Adrenal gland (tissue), 12 donors: ENCODE measurements around the gene HSD17B14. TPM values are rescaled to one million over a fixed set of nuclear protein-coding genes. Genes with fewer than 3 reads are reported as not detected.
"Not testable (repeated sequence)": the region's sequence is repeated elsewhere in the genome, so short reads cannot be mapped to it uniquely, and the experiment has no call there.

Experiments used
- DNase-seq, 7 donors: peaks; one replicate each; pipeline ENCODE4 v3.0.0-alpha.2; 2019 to 2020
- H3K27ac ChIP-seq, 5 donors: fragments of 200-600 bp; sonication (generic) in 4 of 5; 1 replicate in 3 of 5; 2 replicates in 2 of 5; pipeline versions ENCODE4 v1.5.1 to v1.8.0; 2016 to 2020; ENCODE audit warnings: mild to moderate bottlenecking in 1 of 5
- H3K27me3 ChIP-seq: fragments of 200-600 bp; 2 replicates; pipeline ENCODE4 v1.8.0; 2021
- H3K36me3 ChIP-seq, 2 donors: fragments of 200-600 bp; replicated peaks in 1 of 2; 1 replicate in 1 of 2; 2 replicates in 1 of 2; pipeline versions ENCODE4 v1.5.1 to v1.8.0; 2018 to 2022
- H3K4me1 ChIP-seq, 2 donors: fragments of 200-600 bp; replicated peaks in 1 of 2; 1 replicate in 1 of 2; 2 replicates in 1 of 2; pipeline versions ENCODE4 v1.5.1 to v1.8.0; 2018 to 2021
- H3K4me3 ChIP-seq, 4 donors: fragments of 200-600 bp; sonication (generic) in 3 of 4; one replicate each; pipeline ENCODE4 v1.5.1; 2016 to 2018
- H3K9me3 ChIP-seq, 3 donors: fragments of 200-600 bp; sonication (generic) in 1 of 3; replicated peaks in 1 of 3; 1 replicate in 2 of 3; 2 replicates in 1 of 3; pipeline versions ENCODE4 v1.5.1 to v1.8.0; 2016 to 2021
- POLR2A ChIP-seq, 2 donors: fragments of 450-650 bp; IDR thresholded peaks; one replicate each; pipeline ENCODE4 v1.6.1; 2017; ENCODE audit warnings: antibody characterized with exemption in 2 of 2, mild to moderate bottlenecking in 2 of 2, moderate library complexity in 1 of 2
- WGBS, 4 donors: extraction: QIAGEN DNeasy Blood & Tissue Kit in 2 of 4; methylation state at CpG; one replicate each; pipeline versions ENCODE4 v1.1.5 to v1.1.7; 2013 to 2017; 5-methylcytosine and 5-hydroxymethylcytosine counted together
- intact Hi-C, 2 donors: fragments of 100-400 bp; cut with DNase I; formaldehyde crosslinking; loops; one replicate each; pipeline versions ENCODE4 v1.14.1 to v1.15.0; 2022 to 2023
- polyA plus RNA-seq, 3 donors: library from polyadenylated mRNA; stranded (reverse); fragments of 200-250 nt in 2 of 3; fragments of 350-450 nt in 1 of 3; fragmentation: Illumina TruSeq in 1 of 3; extraction: RNeasy Lipid Tissue Mini Kit (QIAGEN cat#74804) in 1 of 3; gene quantifications; one replicate each; pipeline ENCODE4 v1.2.3, GENCODE V29; 2013 to 2014
- total RNA-seq, 9 donors: library from RNA; depleted of rRNA in 4 of 9; stranded (reverse); fragments of >200 nt in 4 of 9; fragments of 120-200 nt in 1 of 9; fragmentation: NEBNext Ultra II Directional in 1 of 9; extraction: Animal tissue kit (Norgen Biotek cat#: 25700) in 1 of 9; gene quantifications; one replicate each; pipeline versions ENCODE4 v1.1.0 to v1.2.4, GENCODE V29; 2013 to 2023
- TF ChIP-seq, protein P1 (sequence below), 6 experiments: fragments of 450-650 bp in 4 of 6; fragments of 200-600 bp in 2 of 6; sonication (generic) in 1 of 6; IDR thresholded peaks; 1 replicate in 5 of 6; 2 replicates in 1 of 6; pipeline versions ENCODE4 v1.5.1 to v1.8.0; 2016 to 2021; ENCODE audit warnings: antibody characterized with exemption in 6 of 6, mild to moderate bottlenecking in 2 of 6, moderate library complexity in 1 of 6
- donor health status: healthy with polysubstance abuse.
- donor health status: Bipolar disorder and iron deficiency.
- donor health status: DM: yes; HTN: yes; CAD: no.
- donor health status: DM: no; HTN: no; CAD: no.
- donor health status: DM: no; HTN: no; CAD: no.
- donor health status: DM: yes; HTN: yes; CAD: no.

The HSD17B14 gene
- total and polyA plus RNA-seq, 12 donors: 7.4 to 178 (median 40.6) TPM

DNA sequence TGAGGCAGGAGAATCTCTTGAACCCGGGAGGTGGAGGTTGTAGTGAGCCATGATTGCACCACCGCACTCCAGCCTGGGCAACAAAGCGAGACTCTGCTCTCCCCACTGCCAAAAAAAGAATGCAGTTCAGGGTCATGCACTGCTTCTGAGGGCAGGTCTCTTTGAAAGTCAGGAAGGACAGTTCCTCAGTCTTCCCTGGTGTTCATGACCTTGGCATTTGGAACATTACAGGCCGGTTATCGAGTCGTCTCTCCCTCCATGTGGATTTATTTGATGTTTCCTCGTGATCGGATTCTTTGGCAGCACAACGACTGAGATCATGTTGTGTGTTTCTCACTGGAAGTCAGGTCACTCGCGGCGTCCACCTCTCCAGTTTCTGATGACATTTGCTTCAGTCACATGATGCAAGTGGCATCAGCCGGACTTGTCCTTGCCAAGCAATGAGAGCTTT, 63.8 kb downstream of the HSD17B14 start:
- intact Hi-C loops: no loop called here
- Histone ChIP-seq H3K4me3 (no peak overlapping the region), H3K27ac (peak overlapping the region; percentile 48 to 91 (median 90)), H3K36me3 (no peaks in the 10 kb centered on the region), H3K9me3 (no peaks in the 10 kb centered on the region), H3K27me3 (no peaks in the 10 kb centered on the region), H3K4me1 (peaks cover 15 to 22% of the 10 kb centered on the region in 2 donors)
- 25 to 54% (median 29%) methylated on average over 13 of the region's 13 CpGs for WGBS, 4 donors
- DNase-seq: peak; percentile 87 to 98 (median 96)
- peak in 1 of 2 donors; percentile 50 for TF ChIP-seq POLR2A (IDR thresholded peaks at IDR 0.05)
- TF ChIP-seq, protein P1, sequence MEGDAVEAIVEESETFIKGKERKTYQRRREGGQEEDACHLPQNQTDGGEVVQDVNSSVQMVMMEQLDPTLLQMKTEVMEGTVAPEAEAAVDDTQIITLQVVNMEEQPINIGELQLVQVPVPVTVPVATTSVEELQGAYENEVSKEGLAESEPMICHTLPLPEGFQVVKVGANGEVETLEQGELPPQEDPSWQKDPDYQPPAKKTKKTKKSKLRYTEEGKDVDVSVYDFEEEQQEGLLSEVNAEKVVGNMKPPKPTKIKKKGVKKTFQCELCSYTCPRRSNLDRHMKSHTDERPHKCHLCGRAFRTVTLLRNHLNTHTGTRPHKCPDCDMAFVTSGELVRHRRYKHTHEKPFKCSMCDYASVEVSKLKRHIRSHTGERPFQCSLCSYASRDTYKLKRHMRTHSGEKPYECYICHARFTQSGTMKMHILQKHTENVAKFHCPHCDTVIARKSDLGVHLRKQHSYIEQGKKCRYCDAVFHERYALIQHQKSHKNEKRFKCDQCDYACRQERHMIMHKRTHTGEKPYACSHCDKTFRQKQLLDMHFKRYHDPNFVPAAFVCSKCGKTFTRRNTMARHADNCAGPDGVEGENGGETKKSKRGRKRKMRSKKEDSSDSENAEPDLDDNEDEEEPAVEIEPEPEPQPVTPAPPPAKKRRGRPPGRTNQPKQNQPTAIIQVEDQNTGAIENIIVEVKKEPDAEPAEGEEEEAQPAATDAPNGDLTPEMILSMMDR (IDR thresholded peaks at IDR 0.05): no peak

DNA sequence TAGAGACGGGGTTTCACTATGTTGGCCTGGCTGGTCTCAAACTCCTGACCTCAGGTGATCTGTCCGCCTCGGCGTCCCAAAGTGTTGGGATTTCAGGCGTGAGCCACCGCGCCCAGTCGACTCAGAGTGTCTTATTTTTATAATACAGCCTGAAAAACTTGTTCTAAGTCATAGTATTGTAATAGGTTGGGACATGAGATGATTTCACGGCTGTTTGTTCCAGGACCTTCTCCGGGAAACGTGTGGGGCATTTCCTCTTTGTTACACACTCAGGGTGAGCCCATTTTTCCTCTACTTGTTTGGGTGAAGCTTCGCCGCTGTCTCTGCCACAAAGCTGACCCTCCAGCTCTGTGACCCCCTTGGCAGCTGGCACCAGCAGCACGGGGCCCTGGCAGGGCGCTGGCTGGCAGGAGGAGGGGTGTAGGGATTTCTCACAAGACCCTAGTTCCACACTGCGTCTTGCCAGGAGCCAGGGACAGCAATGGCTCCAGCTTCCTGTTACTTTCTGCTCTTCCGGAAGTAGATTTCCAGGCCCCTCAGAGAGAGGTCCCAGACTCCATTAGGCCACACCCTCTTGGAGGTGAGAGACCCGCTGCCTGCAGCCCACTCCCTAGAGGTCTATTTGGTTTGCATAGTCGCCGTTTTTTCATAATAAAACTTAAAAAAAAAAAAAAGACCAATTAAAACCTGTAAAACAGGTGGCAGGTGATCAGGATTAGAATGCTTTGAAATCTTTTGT, 65.4 kb downstream of the HSD17B14 start:
- intact Hi-C loops: no loop called here
- H3K4me1 ChIP-seq: peaks cover 15 to 22% of the 10 kb centered on the region in 2 donors
- H3K27ac ChIP-seq: peak overlapping the region in 3 of 5 donors; percentile 49 to 91 (median 73)
- no peak for DNase-seq
- TF ChIP-seq, protein P1 (IDR thresholded peaks at IDR 0.05): no peak
- TF ChIP-seq POLR2A (IDR thresholded peaks at IDR 0.05): no peak
- WGBS, 4 donors: 83 to 84% (median 84%) methylated on average over 19 to 20 of the region's 20 CpGs
- no peak overlapping the region for H3K4me3 ChIP-seq
- H3K27me3 ChIP-seq: no peaks in the 10 kb centered on the region
- no peaks in the 10 kb centered on the region for H3K36me3 ChIP-seq
- no peaks in the 10 kb centered on the region for H3K9me3 ChIP-seq

DNA sequence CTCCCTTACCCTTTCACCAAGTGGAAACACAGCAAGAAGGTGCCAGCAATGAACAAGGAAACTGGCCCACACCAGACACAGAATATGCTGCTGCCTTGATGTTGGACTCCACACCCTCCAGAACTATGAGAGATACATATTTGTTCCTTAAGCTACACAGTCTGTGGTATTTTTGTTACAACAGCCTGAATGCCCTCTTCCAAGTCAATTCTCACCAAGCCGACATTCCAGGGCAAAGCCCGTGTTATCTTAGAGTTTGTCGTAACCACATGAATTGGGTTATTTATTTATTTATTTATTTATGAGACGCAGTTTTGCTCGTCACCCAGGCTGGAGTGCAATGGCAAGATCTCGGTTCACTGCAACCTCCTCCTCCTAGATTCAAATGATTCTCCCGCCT, 66.0 kb downstream of the HSD17B14 start:
- H3K27me3 ChIP-seq: no peaks in the 10 kb centered on the region
- peak overlapping the region in 2 of 5 donors; percentile 49 to 91 for H3K27ac ChIP-seq
- H3K4me3 ChIP-seq: no peak overlapping the region
- no peaks in the 10 kb centered on the region for H3K36me3 ChIP-seq
- peaks cover 15 to 22% of the 10 kb centered on the region in 2 donors for H3K4me1 ChIP-seq
- no peaks in the 10 kb centered on the region for H3K9me3 ChIP-seq
- WGBS, 4 donors: 54 to 79% (median 70%) methylated on average over 7 of the region's 7 CpGs
- intact Hi-C loops: no loop called here
- no peak for DNase-seq
- no peak for TF ChIP-seq POLR2A (IDR thresholded peaks at IDR 0.05)
- TF ChIP-seq, protein P1 (IDR thresholded peaks at IDR 0.05): no peak

DNA sequence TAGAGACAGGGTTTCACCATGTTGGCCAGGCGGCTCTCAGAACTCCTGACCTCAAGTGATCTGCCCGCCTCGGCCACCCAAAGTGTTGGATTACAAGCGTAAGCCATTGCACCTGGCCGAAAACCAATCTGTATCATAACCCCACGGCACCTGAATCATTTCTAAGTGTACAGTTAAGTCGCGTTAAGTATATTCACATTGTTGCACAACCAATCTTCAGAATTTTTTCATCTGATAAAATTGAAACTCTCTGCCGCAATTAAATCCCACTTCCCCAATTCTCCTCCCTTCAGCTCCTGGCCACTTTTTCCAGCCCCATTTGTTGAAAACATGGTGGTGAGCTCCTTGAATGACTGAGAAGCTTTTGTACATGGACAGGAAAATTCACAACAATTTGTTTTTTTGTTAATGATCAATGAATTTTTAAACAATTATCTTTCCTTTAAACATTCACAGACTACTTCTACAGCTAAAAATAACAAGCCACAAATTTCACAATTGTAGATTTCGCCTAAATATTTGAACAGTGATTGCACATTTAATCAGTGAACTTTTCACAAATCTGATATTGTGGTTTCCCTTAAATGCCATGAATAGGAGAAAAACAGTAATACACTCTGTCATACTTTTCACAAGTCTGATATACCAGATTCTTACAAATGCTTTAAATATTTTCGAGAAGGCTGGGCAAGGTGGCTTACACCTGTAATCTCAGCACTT, 67.1 kb downstream of the HSD17B14 start:
- no peak for DNase-seq
- Histone ChIP-seq H3K9me3 (no peaks in the 10 kb centered on the region), H3K4me1 (peaks cover 15 to 20% of the 10 kb centered on the region in 2 donors), H3K36me3 (no peaks in the 10 kb centered on the region), H3K27ac (no peak overlapping the region), H3K4me3 (no peak overlapping the region), H3K27me3 (no peaks in the 10 kb centered on the region)
- intact Hi-C loops: no loop called here
- TF ChIP-seq POLR2A (IDR thresholded peaks at IDR 0.05): no peak
- TF ChIP-seq, protein P1 (IDR thresholded peaks at IDR 0.05): no peak
- WGBS, 4 donors: 77 to 82% (median 80%) methylated on average over 11 of the region's 11 CpGs

DNA sequence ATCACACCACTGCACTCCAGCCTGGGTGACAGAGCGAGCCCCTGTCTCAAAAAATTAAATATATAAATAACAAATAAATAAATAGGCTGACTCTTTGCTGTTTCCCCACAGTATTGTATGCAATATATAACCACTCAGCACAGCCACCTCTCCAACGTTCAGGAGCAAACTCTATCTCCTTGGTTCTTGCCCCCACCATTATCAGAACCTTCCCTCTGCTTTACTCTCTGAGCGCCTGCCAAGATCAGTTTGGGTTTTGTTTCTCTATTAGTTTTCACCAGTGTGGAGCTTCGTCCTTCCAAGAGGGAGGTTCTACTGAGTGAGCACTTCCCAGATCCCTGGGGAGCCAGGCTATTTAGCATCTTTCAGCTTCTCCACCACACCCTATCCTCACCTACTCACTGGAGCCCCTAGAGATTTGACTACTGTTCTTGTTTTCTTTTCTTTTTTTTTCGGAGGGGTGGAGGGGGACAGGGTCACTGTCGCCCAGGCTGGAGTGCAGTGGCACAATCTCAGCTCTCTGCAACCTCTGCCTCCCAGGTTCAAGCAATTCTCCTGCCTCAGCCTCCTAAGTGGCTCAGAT, 68.0 kb downstream of the HSD17B14 start:
- Histone ChIP-seq H3K4me1 (peaks cover 14 to 15% of the 10 kb centered on the region in 2 donors), H3K27ac (peak overlapping the region in 1 of 5 donors; percentile 6)
- H3K9me3 ChIP-seq, H3K27me3 ChIP-seq, DNase-seq, H3K4me3 ChIP-seq, intact Hi-C loops, H3K36me3 ChIP-seq: not testable (repeated sequence)
- 44 to 53% (median 49%) methylated on average over 6 of the region's 6 CpGs for WGBS, 4 donors

DNA sequence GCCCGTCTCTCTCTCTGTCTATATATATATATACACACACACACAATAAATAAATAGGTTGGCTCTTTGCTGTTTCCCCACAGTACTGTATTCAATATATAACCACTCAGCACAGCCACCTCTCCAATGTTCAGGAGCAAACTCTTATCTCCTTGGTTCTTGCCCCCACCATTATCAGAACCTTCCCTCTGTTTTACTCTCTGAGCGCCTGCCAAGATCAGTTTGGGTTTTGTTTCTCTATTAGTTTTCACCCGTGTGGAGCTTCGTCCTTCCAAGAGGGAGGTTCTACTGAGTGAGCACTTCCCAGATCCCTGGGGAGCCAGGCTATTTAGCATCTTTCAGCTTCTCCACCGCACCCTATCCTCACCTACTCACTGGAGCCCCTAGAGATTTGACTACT, 70.5 kb downstream of the HSD17B14 start:
- DNase-seq, intact Hi-C loops, H3K4me1 ChIP-seq, H3K4me3 ChIP-seq, H3K36me3 ChIP-seq, H3K27me3 ChIP-seq, H3K9me3 ChIP-seq, H3K27ac ChIP-seq: not testable (repeated sequence)
- 37 to 50% (median 41%) methylated on average over 5 of the region's 5 CpGs for WGBS, 4 donors
